ENCODE data around the gene CHP2.
"Not testable (repeated sequence)": the region's sequence is repeated elsewhere in the genome, so short reads cannot be mapped to it uniquely, and the experiment has no call there.

GRCh38 chr16:23722613-23723240 lies 32.1 kb upstream of the CHP2 start:
- not testable (repeated sequence) for TF ChIP-seq POLR2A (IDR thresholded peaks at IDR 0.05; ENCODE audit: low read depth, low read length); POLR2AphosphoS5 (IDR thresholded peaks at IDR 0.05; ENCODE audit: low read depth, low read length); TAF1 (IDR thresholded peaks at IDR 0.05; ENCODE audit: borderline replicate concordance, low read depth, low read length)

All from GM12892 (cell line).